HEK293 (cell line): ENCODE results near the gene IGFLR1.

Experiments
- CTCF ChIA-PET: fragments of 350-600 bp; formaldehyde crosslinking; extraction: SDS; loops from one replicate; lab custom pipeline; 2021; ENCODE audit warnings: antibody characterized with exemption; lab: Yijun Ruan, JAX
- POLR2A ChIA-PET: fragments of 300-600 bp; formaldehyde crosslinking; extraction: SDS; loops from one replicate; lab custom pipeline; 2020; ENCODE audit warnings: antibody characterized with exemption, inconsistent platforms; lab: Yijun Ruan, JAX
- H3K27ac ChIP-seq: fragments of 200-500 bp; sonication (Bioruptor generic); 2 replicates; pipeline ENCODE4 v1.5.1; 2014; ENCODE audit warnings: low read depth, low read length, control low read depth, inconsistent platforms; ENCODE audit errors: extremely low read depth
- H3K36me3 ChIP-seq, 2 experiments: fragments of 200-500 bp in 1 of 2; sonication (Bioruptor generic) in 1 of 2; 1 replicate in 1 of 2; 2 replicates in 1 of 2; pipeline ENCODE4 v1.5.1; 2014 to 2017; ENCODE audit warnings: inconsistent platforms in 2 of 2, low read length in 2 of 2; ENCODE audit not compliant: control insufficient read depth in 2 of 2, insufficient read depth in 1 of 2
- H3K4me1 ChIP-seq: fragments of 200-500 bp; sonication (Bioruptor generic); 2 replicates; pipeline ENCODE4 v1.5.1; 2014; ENCODE audit warnings: mild to moderate bottlenecking, low read length, inconsistent platforms; ENCODE audit not compliant: control insufficient read depth, insufficient read depth
- H3K4me3 ChIP-seq: 2 replicates; pipeline ENCODE4 v1.5.1; 2011; ENCODE audit warnings: low read depth, mild to moderate bottlenecking, control low read depth, low read length, moderate library complexity
- H3K9me3 ChIP-seq: fragments of 200-500 bp; sonication (Bioruptor generic); 2 replicates; pipeline ENCODE4 v1.5.1; 2014; ENCODE audit warnings: low read depth, low read length, inconsistent platforms; ENCODE audit not compliant: control insufficient read depth, insufficient read depth
- BCL11B ChIP-seq: fragments of 450-650 bp; formaldehyde crosslinking; IDR thresholded peaks from 2 replicates; pipeline ENCODE4 v1.5.1; 2016; ENCODE audit warnings: low read depth, missing biosample characterization, missing genetic modification characterization
- MYNN ChIP-seq: fragments of 450-650 bp; formaldehyde crosslinking; IDR thresholded peaks from 2 replicates; pipeline ENCODE4 v1.5.1; 2016; ENCODE audit warnings: missing biosample characterization, missing genetic modification characterization, borderline replicate concordance
- SCRT2 ChIP-seq: fragments of 450-650 bp; formaldehyde crosslinking; IDR thresholded peaks from 2 replicates; pipeline ENCODE4 v1.5.1; 2016; ENCODE audit warnings: missing biosample characterization, missing genetic modification characterization
- ZBTB48 ChIP-seq: fragments of 450-650 bp; formaldehyde crosslinking; IDR thresholded peaks from 2 replicates; pipeline ENCODE4 v1.5.1; 2016; ENCODE audit warnings: missing biosample characterization, missing genetic modification characterization
- ZFP3 ChIP-seq: fragments of 450-650 bp; formaldehyde crosslinking; IDR thresholded peaks from 2 replicates; pipeline ENCODE4 v1.5.1; 2016; ENCODE audit warnings: low read depth, missing biosample characterization, missing genetic modification characterization
- ZFP69B ChIP-seq: fragments of 450-650 bp; formaldehyde crosslinking; IDR thresholded peaks from 2 replicates; pipeline ENCODE4 v1.5.1; 2016; ENCODE audit warnings: missing biosample characterization, missing genetic modification characterization
- ZNF112 ChIP-seq: fragments of 450-650 bp; formaldehyde crosslinking; IDR thresholded peaks from 2 replicates; pipeline ENCODE4 v1.5.0; 2017; ENCODE audit warnings: missing biosample characterization, missing genetic modification characterization
- ZNF174 ChIP-seq: fragments of 450-650 bp; formaldehyde crosslinking; IDR thresholded peaks from 2 replicates; pipeline ENCODE4 v1.5.0; 2017; ENCODE audit warnings: missing biosample characterization, mild to moderate bottlenecking, missing genetic modification characterization
- ZNF211 ChIP-seq: fragments of 450-650 bp; formaldehyde crosslinking; IDR thresholded peaks from 2 replicates; pipeline ENCODE4 v1.5.1; 2016; ENCODE audit warnings: low read depth, missing biosample characterization, missing genetic modification characterization
- ZNF248 ChIP-seq: fragments of 450-650 bp; formaldehyde crosslinking; IDR thresholded peaks from 2 replicates; pipeline ENCODE4 v1.5.1; 2017; ENCODE audit warnings: missing biosample characterization, missing genetic modification characterization
- ZNF404 ChIP-seq: fragments of 450-650 bp; formaldehyde crosslinking; IDR thresholded peaks from 2 replicates; pipeline ENCODE4 v1.5.1; 2017; ENCODE audit warnings: missing biosample characterization, missing genetic modification characterization
- ZNF596 ChIP-seq: fragments of 450-650 bp; IDR thresholded peaks from 2 replicates; pipeline ENCODE4 v1.5.0; 2018; ENCODE audit warnings: missing biosample characterization, mild to moderate bottlenecking, missing genetic modification characterization, moderate library complexity
- ZNF623 ChIP-seq: fragments of 450-650 bp; formaldehyde crosslinking; IDR thresholded peaks from 2 replicates; pipeline ENCODE4 v1.5.1; 2016; ENCODE audit warnings: missing biosample characterization, missing genetic modification characterization
- ZSCAN16 ChIP-seq: fragments of 450-650 bp; formaldehyde crosslinking; IDR thresholded peaks from 2 replicates; pipeline ENCODE4 v1.5.1; 2016; ENCODE audit warnings: missing biosample characterization, missing genetic modification characterization
- TF ChIP-seq, protein P1 (sequence below): fragments of 450-650 bp; formaldehyde crosslinking; IDR thresholded peaks from 2 replicates; pipeline ENCODE4 v1.5.1; 2016; ENCODE audit warnings: missing biosample characterization, missing genetic modification characterization
- TF ChIP-seq, protein P2 (sequence below): fragments of 450-650 bp; formaldehyde crosslinking; IDR thresholded peaks from 2 replicates; pipeline ENCODE4 v1.5.1; 2016; ENCODE audit warnings: missing biosample characterization, missing genetic modification characterization
- TF ChIP-seq, protein P3 (sequence below): fragments of 450-650 bp; formaldehyde crosslinking; IDR thresholded peaks from 2 replicates; pipeline ENCODE4 v1.5.1; 2017; ENCODE audit warnings: missing biosample characterization, missing genetic modification characterization
- TF ChIP-seq, protein P4 (sequence below): fragments of 450-650 bp; formaldehyde crosslinking; IDR thresholded peaks from 2 replicates; pipeline ENCODE4 v1.5.0; 2017; ENCODE audit warnings: missing biosample characterization, missing genetic modification characterization, borderline replicate concordance

Gene IGFLR1

DNA sequence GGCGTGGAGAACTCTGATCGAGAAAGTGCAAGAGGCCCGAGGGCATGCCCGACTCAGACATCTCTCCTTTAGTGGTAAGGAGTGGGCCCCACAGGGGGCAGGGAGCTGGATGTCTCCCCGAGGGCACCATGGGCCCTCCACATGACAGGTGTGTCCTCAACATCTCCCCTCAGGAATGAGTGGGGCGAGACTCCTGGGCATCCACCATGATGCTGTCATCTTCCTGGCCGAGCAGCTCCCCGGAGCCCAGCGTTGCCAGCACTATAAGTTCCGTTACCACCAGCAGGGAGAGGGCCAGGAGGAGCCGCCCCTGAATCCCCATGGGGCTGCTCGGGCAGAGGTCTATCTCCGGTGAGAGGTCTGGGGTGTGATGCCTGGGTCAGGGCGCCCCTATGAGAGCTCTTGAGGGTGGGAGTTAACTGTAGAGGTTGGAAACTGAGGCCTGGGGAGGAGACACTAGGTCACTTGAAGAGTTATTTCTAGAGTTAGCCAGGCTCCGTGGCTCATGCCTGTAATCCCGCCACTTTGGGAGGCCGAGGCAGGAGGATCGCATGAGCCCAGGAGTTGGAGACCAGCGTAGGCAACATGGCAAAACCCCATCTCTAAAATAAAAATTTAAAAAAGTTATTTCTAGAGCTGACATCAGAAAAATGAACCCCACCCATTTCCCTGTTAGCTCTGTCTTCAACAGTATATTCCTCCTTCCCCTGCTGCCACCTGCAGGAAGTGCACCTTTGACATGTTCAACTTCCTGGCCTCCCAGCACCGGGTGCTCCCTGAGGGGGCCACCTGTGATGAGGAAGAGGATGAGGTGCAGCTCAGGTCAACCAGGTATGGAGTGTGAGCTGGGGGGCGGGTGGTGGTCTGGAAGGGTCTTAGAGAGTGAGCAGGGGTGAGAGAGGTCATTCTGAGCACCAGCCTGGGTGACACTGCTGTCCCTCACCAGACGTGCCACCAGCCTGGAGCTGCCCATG is 5.1 kb downstream of the IGFLR1 start (continued):
- TF ChIP-seq, protein P1, sequence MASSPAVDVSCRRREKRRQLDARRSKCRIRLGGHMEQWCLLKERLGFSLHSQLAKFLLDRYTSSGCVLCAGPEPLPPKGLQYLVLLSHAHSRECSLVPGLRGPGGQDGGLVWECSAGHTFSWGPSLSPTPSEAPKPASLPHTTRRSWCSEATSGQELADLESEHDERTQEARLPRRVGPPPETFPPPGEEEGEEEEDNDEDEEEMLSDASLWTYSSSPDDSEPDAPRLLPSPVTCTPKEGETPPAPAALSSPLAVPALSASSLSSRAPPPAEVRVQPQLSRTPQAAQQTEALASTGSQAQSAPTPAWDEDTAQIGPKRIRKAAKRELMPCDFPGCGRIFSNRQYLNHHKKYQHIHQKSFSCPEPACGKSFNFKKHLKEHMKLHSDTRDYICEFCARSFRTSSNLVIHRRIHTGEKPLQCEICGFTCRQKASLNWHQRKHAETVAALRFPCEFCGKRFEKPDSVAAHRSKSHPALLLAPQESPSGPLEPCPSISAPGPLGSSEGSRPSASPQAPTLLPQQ (tag by site-specific recombination): peak; percentile 84
- TF ChIP-seq ZNF404 (tag by site-specific recombination): no peak
- TF ChIP-seq ZNF248 (tag by site-specific recombination): no peak
- TF ChIP-seq MYNN (tag by site-specific recombination): no peak
- no peak for TF ChIP-seq ZNF112
- peak; percentile 48; the same call in 1 of the 2 replicates for TF ChIP-seq SCRT2 (tag by site-specific recombination)
- TF ChIP-seq, protein P2, sequence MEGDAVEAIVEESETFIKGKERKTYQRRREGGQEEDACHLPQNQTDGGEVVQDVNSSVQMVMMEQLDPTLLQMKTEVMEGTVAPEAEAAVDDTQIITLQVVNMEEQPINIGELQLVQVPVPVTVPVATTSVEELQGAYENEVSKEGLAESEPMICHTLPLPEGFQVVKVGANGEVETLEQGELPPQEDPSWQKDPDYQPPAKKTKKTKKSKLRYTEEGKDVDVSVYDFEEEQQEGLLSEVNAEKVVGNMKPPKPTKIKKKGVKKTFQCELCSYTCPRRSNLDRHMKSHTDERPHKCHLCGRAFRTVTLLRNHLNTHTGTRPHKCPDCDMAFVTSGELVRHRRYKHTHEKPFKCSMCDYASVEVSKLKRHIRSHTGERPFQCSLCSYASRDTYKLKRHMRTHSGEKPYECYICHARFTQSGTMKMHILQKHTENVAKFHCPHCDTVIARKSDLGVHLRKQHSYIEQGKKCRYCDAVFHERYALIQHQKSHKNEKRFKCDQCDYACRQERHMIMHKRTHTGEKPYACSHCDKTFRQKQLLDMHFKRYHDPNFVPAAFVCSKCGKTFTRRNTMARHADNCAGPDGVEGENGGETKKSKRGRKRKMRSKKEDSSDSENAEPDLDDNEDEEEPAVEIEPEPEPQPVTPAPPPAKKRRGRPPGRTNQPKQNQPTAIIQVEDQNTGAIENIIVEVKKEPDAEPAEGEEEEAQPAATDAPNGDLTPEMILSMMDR (tag by site-specific recombination): peak; percentile 30; the same call in 1 of the 2 replicates
- peak; percentile 82; the same call in 1 of the 2 replicates for TF ChIP-seq ZFP69B (tag by site-specific recombination)
- TF ChIP-seq, protein P3, sequence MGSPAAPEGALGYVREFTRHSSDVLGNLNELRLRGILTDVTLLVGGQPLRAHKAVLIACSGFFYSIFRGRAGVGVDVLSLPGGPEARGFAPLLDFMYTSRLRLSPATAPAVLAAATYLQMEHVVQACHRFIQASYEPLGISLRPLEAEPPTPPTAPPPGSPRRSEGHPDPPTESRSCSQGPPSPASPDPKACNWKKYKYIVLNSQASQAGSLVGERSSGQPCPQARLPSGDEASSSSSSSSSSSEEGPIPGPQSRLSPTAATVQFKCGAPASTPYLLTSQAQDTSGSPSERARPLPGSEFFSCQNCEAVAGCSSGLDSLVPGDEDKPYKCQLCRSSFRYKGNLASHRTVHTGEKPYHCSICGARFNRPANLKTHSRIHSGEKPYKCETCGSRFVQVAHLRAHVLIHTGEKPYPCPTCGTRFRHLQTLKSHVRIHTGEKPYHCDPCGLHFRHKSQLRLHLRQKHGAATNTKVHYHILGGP (tag by site-specific recombination): no peak
- TF ChIP-seq BCL11B (tag by site-specific recombination): no peak
- no peak for TF ChIP-seq ZFP3 (tag by site-specific recombination)
- no peak for TF ChIP-seq ZBTB48 (tag by site-specific recombination)
- TF ChIP-seq ZSCAN16 (tag by site-specific recombination): no peak
- TF ChIP-seq ZNF596 (tag by site-specific recombination): no peak
- TF ChIP-seq, protein P4, sequence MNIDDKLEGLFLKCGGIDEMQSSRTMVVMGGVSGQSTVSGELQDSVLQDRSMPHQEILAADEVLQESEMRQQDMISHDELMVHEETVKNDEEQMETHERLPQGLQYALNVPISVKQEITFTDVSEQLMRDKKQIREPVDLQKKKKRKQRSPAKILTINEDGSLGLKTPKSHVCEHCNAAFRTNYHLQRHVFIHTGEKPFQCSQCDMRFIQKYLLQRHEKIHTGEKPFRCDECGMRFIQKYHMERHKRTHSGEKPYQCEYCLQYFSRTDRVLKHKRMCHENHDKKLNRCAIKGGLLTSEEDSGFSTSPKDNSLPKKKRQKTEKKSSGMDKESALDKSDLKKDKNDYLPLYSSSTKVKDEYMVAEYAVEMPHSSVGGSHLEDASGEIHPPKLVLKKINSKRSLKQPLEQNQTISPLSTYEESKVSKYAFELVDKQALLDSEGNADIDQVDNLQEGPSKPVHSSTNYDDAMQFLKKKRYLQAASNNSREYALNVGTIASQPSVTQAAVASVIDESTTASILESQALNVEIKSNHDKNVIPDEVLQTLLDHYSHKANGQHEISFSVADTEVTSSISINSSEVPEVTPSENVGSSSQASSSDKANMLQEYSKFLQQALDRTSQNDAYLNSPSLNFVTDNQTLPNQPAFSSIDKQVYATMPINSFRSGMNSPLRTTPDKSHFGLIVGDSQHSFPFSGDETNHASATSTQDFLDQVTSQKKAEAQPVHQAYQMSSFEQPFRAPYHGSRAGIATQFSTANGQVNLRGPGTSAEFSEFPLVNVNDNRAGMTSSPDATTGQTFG (tag by site-specific recombination): no peak
- TF ChIP-seq ZNF174 (tag by site-specific recombination): no peak

DNA sequence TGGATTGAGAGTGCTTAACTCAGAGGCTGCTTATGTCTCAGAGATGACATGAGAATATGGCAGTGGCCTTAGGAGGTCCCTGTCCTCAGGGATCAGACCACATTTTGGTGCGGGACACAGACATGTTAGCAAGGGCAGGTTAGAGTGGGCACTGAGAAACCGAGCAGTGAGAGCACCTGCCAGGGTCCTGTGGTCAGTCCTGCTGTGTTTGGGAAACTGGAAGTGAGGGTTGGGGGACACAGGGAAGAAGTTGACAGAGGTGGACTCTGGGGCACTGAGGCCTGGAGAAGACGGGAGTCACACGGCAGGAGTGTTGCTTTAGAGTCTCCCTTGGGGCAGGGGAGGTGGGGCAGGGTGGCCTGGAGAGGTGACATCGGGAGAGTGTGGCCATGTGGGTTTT is 7.4 kb downstream of the IGFLR1 start:
- ChIA-PET POLR2A (interaction anchor here (3.2 to 7.7 kb wide), 3 partner anchors 9 to 13 kb away, joined by 12 to 204 read pairs (median 28); partner anchors contain the start of genes LIN37, PSENEN and U2AF1L4), CTCF (interaction anchor here (0.6 kb wide), 1 partner anchor 38 kb away, joined by 3 read pairs; no protein-coding TSS in a partner anchor)
- Histone ChIP-seq H3K4me3 (no peak overlapping the region), H3K36me3 (peaks cover 89 to 93% of the 10 kb centered on the region in 2 experiments), H3K9me3 (no peaks in the 10 kb centered on the region), H3K27ac (0 out of 2 replicates have a peak overlapping the region, but pooled peaks have one; percentile 5), H3K4me1 (peaks cover 1% of the 10 kb centered on the region)
- TF ChIP-seq ZNF623 (tag by site-specific recombination): peak; percentile 82
- no peak for TF ChIP-seq ZNF211
